GM19238 (cell line): ENCODE results near the gene FAM50A.

Experiments used
- DNase-seq: peaks from one replicate; pipeline ENCODE4 v3.0.0; 2011; ENCODE audit warnings: low spot score; ENCODE audit not compliant: insufficient read length

The FAM50A gene

GRCh38 chrX:154412468-154412867, 31.5 kb upstream of the FAM50A start:
- DNase-seq = no peak

- no peak for DNase-seq
Measured at GRCh38 chrX:154413142-154413541, 30.8 kb upstream of the FAM50A start.

- no peak for DNase-seq
Measured at GRCh38 chrX:154417157-154417556, 26.8 kb upstream of the FAM50A start.

GRCh38 chrX:154419189-154419588, 24.8 kb upstream of the FAM50A start:
- DNase-seq = no peak

- no peak for DNase-seq
Measured at GRCh38 chrX:154419688-154420401, 24.1 kb upstream of the FAM50A start.

DNA sequence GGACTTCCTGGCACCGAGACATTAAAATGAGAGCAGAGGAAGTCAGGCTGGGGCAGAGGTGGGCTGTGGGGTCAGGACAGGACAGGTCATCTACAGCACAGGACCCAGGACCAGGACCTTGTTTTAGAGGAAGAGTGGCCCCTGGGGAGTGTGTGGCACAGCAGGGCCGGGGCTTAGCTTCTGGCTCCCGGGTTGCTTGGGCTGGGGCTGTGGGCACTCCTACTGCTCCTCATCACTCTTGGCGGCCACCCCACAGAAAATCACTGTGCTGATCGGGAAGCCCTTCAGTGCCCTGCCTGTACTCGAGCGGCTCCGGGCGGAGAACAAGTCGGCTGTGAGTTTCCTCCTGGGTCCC, 23.6 kb upstream of the FAM50A start:
- no peak for DNase-seq

DNA sequence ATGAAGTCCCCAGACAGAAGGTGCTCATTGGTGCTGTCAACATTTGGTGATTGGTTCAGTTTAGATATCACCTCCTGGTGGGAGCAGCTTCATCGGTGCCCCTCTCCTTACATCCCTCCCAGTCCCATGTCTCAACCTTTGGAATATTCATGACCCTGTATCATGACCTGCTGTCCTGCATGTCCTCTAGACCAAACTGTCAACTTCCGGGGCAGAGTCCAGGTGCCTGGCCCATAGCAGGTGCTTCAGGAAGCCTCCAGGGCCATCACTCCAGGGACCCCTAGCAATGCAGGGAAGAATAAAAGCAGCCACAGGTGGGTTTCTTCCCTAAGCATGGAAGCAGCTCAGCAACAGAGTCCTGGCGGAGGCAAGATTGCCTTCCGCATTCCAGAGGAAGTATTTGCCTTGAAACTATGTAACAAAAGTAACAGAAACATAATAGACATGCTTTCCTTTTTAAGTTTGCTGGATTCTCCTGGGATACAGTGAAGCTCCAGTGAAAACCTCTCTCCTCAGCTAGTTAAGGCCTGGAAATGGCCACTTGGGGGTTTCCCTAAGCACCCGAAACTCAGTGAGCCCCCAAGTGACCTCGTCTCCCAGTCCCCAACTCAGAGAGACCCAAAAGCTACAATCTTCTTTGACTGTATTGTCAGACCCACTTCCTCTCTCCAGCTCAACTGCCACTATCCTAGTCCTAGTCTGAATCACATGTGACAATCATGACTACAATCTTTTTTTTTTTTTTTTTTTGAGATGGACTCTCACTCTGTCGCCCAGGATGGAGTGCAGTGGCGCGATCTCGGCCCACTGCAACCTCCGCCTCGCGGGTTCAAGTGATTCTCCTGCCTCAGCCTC, 16.8 kb upstream of the FAM50A start:
- no peak for DNase-seq

GRCh38 chrX:154428176-154429171, 15.5 kb upstream of the FAM50A start, which contains the start of gene ATP6AP1:
Gene ATP6AP1, plus strand, starts transcription at chrX:154428677. Its CDS starts 16 bp downstream, at chrX:154428693.
- peak; percentile 91 for DNase-seq

- no peak for DNase-seq
Measured at GRCh38 chrX:154429711-154430110, 14.2 kb upstream of the FAM50A start.

GRCh38 chrX:154430479-154430878, 13.5 kb upstream of the FAM50A start:
- DNase-seq = no peak

DNA sequence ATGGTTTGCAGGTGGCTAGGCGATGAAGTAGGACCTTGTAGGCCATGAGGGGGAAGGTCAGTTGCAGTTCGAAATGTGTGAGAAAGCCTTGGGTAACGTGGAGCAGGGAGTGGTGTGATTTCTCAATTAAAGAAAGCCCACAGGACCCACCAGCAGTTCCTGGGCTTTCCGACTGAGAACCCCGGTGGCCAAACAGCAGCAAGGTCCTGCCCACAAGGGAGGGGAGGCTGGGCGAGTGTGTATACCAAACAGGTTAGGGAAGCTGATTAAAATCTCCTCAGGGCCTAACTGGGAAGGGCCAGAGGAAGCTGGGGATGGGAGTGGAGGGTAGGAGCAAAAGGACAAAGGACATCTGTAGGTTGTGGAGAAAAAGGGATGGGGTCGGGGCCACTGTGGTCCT, 13.0 kb upstream of the FAM50A start:
- no peak for DNase-seq

- DNase-seq = no peak
Measured at GRCh38 chrX:154431341-154431740, 12.6 kb upstream of the FAM50A start.

DNA sequence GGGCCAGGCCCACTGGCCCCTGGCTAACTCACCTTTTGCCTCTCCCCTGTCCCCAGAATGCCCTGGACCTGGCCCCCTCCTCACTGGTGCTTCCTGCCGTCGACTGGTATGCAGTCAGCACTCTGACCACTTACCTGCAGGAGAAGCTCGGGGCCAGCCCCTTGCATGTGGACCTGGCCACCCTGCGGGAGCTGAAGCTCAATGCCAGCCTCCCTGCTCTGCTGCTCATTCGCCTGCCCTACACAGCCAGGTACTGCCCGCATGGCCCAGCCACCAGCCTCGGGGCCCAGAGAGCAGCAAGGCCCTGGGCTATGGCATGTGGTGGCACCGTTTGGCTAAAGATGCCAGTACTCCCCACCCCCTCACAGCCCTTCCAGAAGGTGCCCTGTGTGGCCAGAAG, 11.7 kb upstream of the FAM50A start:
- DNase-seq = no peak

- no peak for DNase-seq
Measured at GRCh38 chrX:154433605-154434004, 10.3 kb upstream of the FAM50A start.

DNA sequence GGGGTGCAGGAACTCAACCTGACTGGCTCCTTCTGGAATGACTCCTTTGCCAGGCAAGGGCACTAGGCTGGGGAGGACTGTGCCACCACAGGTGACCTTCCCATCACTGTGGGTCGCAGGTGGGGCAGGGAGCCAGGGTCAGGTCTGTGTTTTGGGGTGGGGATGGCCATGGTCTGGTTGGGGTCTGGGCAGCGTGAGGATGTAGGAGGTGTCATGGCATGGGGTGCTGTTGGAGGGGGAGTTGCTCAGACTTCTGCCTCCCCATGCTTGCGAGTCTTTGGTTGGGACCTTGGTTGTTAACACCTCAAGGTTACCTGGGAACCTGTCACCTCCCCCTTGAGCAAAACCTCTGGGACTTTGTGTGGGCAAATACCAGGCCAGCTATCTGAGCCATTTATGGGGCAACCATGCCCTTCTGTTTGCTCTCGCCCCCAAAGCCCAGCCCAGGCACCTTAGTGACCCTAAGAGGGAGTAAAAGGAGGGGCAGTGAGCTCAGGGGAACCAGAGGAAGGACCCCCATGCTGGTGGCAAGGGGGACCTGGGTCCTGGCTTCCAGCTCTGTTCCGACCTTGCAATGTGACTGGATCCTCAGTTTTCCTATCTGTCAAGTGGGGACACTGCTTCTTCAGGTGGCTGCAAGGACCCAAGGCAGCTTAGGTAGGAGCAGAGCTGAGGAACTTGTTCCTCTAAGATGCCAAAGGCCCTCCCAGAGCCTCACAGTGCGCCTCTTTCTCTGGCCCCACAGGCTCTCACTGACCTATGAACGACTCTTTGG, 9.4 kb upstream of the FAM50A start:
- DNase-seq = no peak

DNA sequence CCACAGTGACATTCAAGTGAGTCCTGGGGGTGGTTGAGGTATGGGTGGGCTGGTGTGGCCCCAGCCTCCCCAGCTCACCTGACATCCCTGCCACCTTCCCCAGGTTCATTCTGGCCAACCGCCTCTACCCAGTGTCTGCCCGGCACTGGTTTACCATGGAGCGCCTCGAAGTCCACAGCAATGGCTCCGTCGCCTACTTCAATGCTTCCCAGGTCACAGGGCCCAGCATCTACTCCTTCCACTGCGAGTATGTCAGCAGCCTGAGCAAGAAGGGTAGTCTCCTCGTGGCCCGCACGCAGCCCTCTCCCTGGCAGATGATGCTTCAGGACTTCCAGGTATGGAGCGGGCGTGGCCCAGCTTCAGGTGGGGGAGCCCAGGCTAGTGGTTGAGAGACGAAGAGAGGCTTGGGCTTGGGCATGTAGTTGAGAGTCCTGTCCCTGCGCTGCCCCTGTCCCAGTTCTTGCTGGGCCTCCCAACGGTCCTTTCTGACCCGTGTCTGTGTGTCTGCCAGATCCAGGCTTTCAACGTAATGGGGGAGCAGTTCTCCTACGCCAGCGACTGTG, 8.7 kb upstream of the FAM50A start:
- DNase-seq = no peak

GRCh38 chrX:154436374-154436982, 7.5 kb upstream of the FAM50A start:
- peak; percentile 68 for DNase-seq

- no peak for DNase-seq
Measured at GRCh38 chrX:154436983-154437752, 6.8 kb upstream of the FAM50A start, which contains the start of gene GDI1. Gene GDI1, plus strand, starts transcription at chrX:154437154. Its CDS starts 101 bp downstream, at chrX:154437255.
